Measurements from ENCODE around the gene ZNF341. TPM values are rescaled to one million over a fixed set of nuclear protein-coding genes. Genes with fewer than 3 reads are reported as not detected.

The ZNF341 gene
- polyA plus RNA-seq, 1 donor (not counting 4 experiments of a cell fraction or from before 2014, with no cell fraction given) = 1.7 TPM

DNA sequence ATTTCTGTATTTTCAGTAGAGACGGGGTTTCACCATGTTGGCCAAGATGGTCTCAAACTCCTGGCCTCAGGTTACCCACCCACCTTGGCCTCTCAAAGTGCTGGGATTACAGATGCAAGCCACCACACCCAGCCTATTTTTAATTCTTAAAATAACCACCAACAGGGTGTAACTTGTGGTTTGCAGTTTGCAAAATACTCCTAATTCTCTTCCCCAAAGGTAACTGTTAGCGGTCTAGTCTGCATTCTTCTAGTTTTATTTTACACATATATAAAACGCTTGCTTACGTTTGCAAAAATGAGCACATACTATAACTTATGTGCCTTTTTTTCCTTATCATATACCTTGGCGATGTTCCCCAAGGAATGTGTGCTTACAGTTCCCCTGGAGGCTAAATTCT lies 53.7 kb downstream of the ZNF341 start:
- Histone ChIP-seq H3K36me3 (ENCODE audit: control insufficient read depth in 2 of 2, extremely low read depth in 1 of 2, insufficient read depth in 2 of 2, low read length in 2 of 2) (no peaks in the 10 kb centered on the region), H3K4me3 (ENCODE audit: control insufficient read depth in 2 of 3, extremely low read depth in 1 of 3, insufficient read depth in 2 of 3, low read depth in 1 of 3, low read length in 3 of 3) (no peak overlapping the region), H3K9me3 (ENCODE audit: control insufficient read depth, low read depth, low read length) (no peaks in the 10 kb centered on the region), H4K20me1 (ENCODE audit: control insufficient read depth, extremely low read depth, insufficient read depth, low read length) (no peaks in the 10 kb centered on the region), H3K79me2 (ENCODE audit: control insufficient read depth, insufficient read depth, low read length) (no peaks in the 10 kb centered on the region), H3K27ac (ENCODE audit: control insufficient read depth, insufficient read depth, low read length) (no peak overlapping the region), H3K27me3 (ENCODE audit: control insufficient read depth, extremely low read depth, insufficient read depth, low read length) (no peaks in the 10 kb centered on the region), H3K4me2 (ENCODE audit: control insufficient read depth, extremely low read depth, insufficient read depth, low read depth, low read length) (no peak overlapping the region), H3K4me1 (ENCODE audit: control insufficient read depth, extremely low read depth, insufficient read depth, low read length) (peaks cover 17% of the 10 kb centered on the region), H3K9ac (ENCODE audit: control insufficient read depth, extremely low read depth, insufficient read depth, low read length) (no peak overlapping the region), H3K9me1 (ENCODE audit: control insufficient read depth, extremely low read depth, insufficient read depth, low read length) (no peaks in the 10 kb centered on the region), H2AFZ (ENCODE audit: control insufficient read depth, low read length) (no peak overlapping the region)
- FAIRE-seq (no peak), DNase-seq (ENCODE audit: low read depth, low spot score) (no peak)
- dilution Hi-C loops (cut with MboI; ENCODE audit: extremely low pct_ligation_motif_present, low sequenced_read_pairs) = no loop called here
- TF ChIP-seq EZH2 (IDR thresholded peaks at IDR 0.05; ENCODE audit: low read length) = no peak
- TF ChIP-seq, protein P1, sequence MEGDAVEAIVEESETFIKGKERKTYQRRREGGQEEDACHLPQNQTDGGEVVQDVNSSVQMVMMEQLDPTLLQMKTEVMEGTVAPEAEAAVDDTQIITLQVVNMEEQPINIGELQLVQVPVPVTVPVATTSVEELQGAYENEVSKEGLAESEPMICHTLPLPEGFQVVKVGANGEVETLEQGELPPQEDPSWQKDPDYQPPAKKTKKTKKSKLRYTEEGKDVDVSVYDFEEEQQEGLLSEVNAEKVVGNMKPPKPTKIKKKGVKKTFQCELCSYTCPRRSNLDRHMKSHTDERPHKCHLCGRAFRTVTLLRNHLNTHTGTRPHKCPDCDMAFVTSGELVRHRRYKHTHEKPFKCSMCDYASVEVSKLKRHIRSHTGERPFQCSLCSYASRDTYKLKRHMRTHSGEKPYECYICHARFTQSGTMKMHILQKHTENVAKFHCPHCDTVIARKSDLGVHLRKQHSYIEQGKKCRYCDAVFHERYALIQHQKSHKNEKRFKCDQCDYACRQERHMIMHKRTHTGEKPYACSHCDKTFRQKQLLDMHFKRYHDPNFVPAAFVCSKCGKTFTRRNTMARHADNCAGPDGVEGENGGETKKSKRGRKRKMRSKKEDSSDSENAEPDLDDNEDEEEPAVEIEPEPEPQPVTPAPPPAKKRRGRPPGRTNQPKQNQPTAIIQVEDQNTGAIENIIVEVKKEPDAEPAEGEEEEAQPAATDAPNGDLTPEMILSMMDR (optimal IDR thresholded peaks at IDR 0.05 in 1 of 3, IDR thresholded peaks at IDR 0.05 in 1 of 3, conservative IDR thresholded peaks at IDR 0.05 in 1 of 3; ENCODE audit: extremely low read depth in 1 of 3, insufficient read depth in 2 of 3, low read length in 3 of 3) = no peak

DNA sequence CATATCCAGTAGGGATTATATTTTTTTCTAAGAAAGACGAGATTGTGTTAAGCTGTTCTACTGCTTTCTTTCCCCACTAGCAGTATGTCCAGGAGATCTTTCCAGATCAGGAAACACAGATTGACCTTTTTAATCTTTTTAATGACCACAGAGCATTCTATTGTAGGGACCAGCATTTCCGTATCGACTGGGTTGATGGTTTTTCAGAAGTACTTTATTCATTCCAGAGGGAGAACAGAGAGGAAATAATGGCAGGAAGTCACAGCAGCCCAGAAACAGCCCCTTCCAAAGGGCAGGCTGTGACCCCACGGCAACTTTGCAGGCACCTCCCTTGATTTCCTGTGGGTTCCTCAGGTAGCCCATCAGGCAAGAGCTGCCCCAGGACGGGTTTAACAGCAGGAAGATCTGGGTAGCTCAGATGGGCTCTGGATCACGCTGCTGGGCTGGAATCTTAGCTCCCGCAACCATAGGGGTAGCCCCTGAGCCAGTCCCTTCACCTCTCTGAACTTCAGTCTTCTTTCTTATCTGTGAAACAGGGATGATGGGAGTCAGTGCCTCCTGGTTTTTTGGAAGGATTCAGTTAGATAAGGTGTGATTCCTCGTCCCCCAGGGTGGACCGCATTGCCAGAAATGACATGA lies 55.6 kb downstream of the ZNF341 start:
- no peaks in the 10 kb centered on the region for H3K9me3 ChIP-seq (ENCODE audit: control insufficient read depth, low read depth, low read length)
- no peak overlapping the region for H2AFZ ChIP-seq (ENCODE audit: control insufficient read depth, low read length)
- H3K9me1 ChIP-seq (ENCODE audit: control insufficient read depth, extremely low read depth, insufficient read depth, low read length) = no peaks in the 10 kb centered on the region
- peaks cover 0 to 1% of the 10 kb centered on the region in 2 experiments for H3K36me3 ChIP-seq (ENCODE audit: control insufficient read depth in 2 of 2, extremely low read depth in 1 of 2, insufficient read depth in 2 of 2, low read length in 2 of 2)
- H3K4me1 ChIP-seq (ENCODE audit: control insufficient read depth, extremely low read depth, insufficient read depth, low read length) = peaks cover 23% of the 10 kb centered on the region
- dilution Hi-C loops (cut with MboI; ENCODE audit: extremely low pct_ligation_motif_present, low sequenced_read_pairs) = no loop called here
- TF ChIP-seq EZH2 (IDR thresholded peaks at IDR 0.05; ENCODE audit: low read length) = no peak
- TF ChIP-seq, protein P1 (optimal IDR thresholded peaks at IDR 0.05 in 1 of 3, IDR thresholded peaks at IDR 0.05 in 1 of 3, conservative IDR thresholded peaks at IDR 0.05 in 1 of 3; ENCODE audit: extremely low read depth in 1 of 3, insufficient read depth in 2 of 3, low read length in 3 of 3) = no peak
- H3K79me2 ChIP-seq (ENCODE audit: control insufficient read depth, insufficient read depth, low read length) = no peaks in the 10 kb centered on the region
- no peak overlapping the region for H3K9ac ChIP-seq (ENCODE audit: control insufficient read depth, extremely low read depth, insufficient read depth, low read length)
- H4K20me1 ChIP-seq (ENCODE audit: control insufficient read depth, extremely low read depth, insufficient read depth, low read length) = no peaks in the 10 kb centered on the region
- no peak overlapping the region for H3K4me3 ChIP-seq (ENCODE audit: control insufficient read depth in 2 of 3, extremely low read depth in 1 of 3, insufficient read depth in 2 of 3, low read depth in 1 of 3, low read length in 3 of 3)
- no peaks in the 10 kb centered on the region for H3K27me3 ChIP-seq (ENCODE audit: control insufficient read depth, extremely low read depth, insufficient read depth, low read length)
- no peak for DNase-seq (ENCODE audit: low read depth, low spot score)
- no peak overlapping the region for H3K4me2 ChIP-seq (ENCODE audit: control insufficient read depth, extremely low read depth, insufficient read depth, low read depth, low read length)
- no peak for FAIRE-seq
- no peak overlapping the region for H3K27ac ChIP-seq (ENCODE audit: control insufficient read depth, insufficient read depth, low read length)

All from keratinocyte (primary cell).